NB4 (cell line): ENCODE data around the gene HDGFL1.

Experiments used
- POLR2A ChIP-seq: IDR thresholded peaks from 2 replicates; pipeline ENCODE4 v1.6.1; 2011; ENCODE audit warnings: mild to moderate bottlenecking; ENCODE audit not compliant: insufficient read length; ENCODE audit errors: extremely low read depth
- TF ChIP-seq, protein P1 (sequence below): IDR thresholded peaks from one replicate; pipeline ENCODE4 v1.5.1; 2012; ENCODE audit warnings: low read depth, low read length

DNA sequence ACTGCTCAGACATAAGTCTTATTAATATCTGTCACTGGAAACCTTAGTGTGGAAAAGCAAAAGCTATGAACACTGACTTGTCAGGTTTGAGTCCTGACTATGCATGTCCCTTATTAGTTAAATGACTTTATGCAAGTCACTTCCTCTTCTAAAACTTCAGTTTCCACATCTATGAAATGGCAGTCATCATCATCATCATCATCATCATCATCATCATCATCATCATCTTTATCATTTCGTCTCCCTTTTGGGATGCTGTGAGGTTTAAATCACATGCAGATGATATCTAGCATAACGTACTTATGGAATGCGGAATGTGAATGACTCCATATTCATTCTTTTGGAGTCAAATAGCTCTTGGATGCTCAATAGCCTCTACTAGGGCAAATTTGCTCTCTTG, 24.5 kb downstream of the HDGFL1 start:
- no peak for TF ChIP-seq POLR2A
- TF ChIP-seq, protein P1, sequence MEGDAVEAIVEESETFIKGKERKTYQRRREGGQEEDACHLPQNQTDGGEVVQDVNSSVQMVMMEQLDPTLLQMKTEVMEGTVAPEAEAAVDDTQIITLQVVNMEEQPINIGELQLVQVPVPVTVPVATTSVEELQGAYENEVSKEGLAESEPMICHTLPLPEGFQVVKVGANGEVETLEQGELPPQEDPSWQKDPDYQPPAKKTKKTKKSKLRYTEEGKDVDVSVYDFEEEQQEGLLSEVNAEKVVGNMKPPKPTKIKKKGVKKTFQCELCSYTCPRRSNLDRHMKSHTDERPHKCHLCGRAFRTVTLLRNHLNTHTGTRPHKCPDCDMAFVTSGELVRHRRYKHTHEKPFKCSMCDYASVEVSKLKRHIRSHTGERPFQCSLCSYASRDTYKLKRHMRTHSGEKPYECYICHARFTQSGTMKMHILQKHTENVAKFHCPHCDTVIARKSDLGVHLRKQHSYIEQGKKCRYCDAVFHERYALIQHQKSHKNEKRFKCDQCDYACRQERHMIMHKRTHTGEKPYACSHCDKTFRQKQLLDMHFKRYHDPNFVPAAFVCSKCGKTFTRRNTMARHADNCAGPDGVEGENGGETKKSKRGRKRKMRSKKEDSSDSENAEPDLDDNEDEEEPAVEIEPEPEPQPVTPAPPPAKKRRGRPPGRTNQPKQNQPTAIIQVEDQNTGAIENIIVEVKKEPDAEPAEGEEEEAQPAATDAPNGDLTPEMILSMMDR, result no peak
